K562 (cell line): Measurements from ENCODE around the gene TSPAN3. TPM values are rescaled to one million over a fixed set of nuclear protein-coding genes. Genes with fewer than 3 reads are reported as not detected.
A peak's percentile ranks its signal among the peaks of the same experiment; 100 is the strongest.

Source experiments
- CBFA2T2 ChIP-seq: fragments of 450-650 bp; conservative IDR thresholded peaks from 2 replicates; pipeline ENCODE4 v1.6.1; 2017; ENCODE audit warnings: mild to moderate bottlenecking
- ESRRA ChIP-seq: fragments of 450-650 bp; IDR thresholded peaks from 2 replicates; pipeline ENCODE4 v1.6.1; 2014; ENCODE audit warnings: low read depth, mild to moderate bottlenecking, moderate library complexity, borderline replicate concordance
- MAX ChIP-seq: sonication (generic); formaldehyde crosslinking; IDR thresholded peaks from 2 replicates; pipeline ENCODE4 v1.9.0; 2022; ENCODE audit warnings: mild to moderate bottlenecking, missing genetic modification reagents
- MTF1 ChIP-seq: fragments of 250-450 bp; sonication (Bioruptor Pico); IDR thresholded peaks from 2 replicates; pipeline ENCODE4 v1.9.0; 2021; ENCODE audit warnings: moderate library complexity, mild to moderate bottlenecking, inconsistent platforms, borderline replicate concordance
- RAD51 ChIP-seq: fragments of 450-650 bp; IDR thresholded peaks from 2 replicates; pipeline ENCODE4 v1.7.1; 2016; ENCODE audit warnings: low read depth, mild to moderate bottlenecking, borderline replicate concordance
- SMARCB1 ChIP-seq: IDR thresholded peaks from 2 replicates; pipeline ENCODE4 v1.6.1; 2011; ENCODE audit warnings: improper control_type of control experiment, low read depth; ENCODE audit not compliant: insufficient read length
- SP1 ChIP-seq: sonication (generic); formaldehyde crosslinking; IDR thresholded peaks from 2 replicates; pipeline ENCODE4 v1.8.1; 2022; ENCODE audit warnings: mild to moderate bottlenecking, missing genetic modification reagents
- TFE3 ChIP-seq: fragments of 450-650 bp; formaldehyde crosslinking; IDR thresholded peaks from 2 replicates; pipeline ENCODE4 v1.4.0; 2020; ENCODE audit warnings: mild to moderate bottlenecking, mixed read lengths
- TOE1 ChIP-seq, 2 experiments: fragments of 450-650 bp in 1 of 2; sonication (generic) in 1 of 2; formaldehyde crosslinking in 1 of 2; IDR thresholded peaks; 2 replicates each; pipeline versions ENCODE4 v1.7.1 to v1.8.0; 2016 to 2022; ENCODE audit warnings: borderline replicate concordance in 2 of 2, mild to moderate bottlenecking in 2 of 2, antibody characterized with exemption in 1 of 2, inconsistent platforms in 1 of 2, low read depth in 1 of 2, missing genetic modification reagents in 1 of 2, moderate library complexity in 1 of 2
- USF1 ChIP-seq: sonication (generic); formaldehyde crosslinking; IDR thresholded peaks from 2 replicates; pipeline ENCODE4 v1.9.0; 2022; ENCODE audit warnings: mild to moderate bottlenecking, missing genetic modification reagents
- ZNF77 ChIP-seq: fragments of 250-450 bp; sonication (Bioruptor Pico); IDR thresholded peaks from 2 replicates; pipeline ENCODE4 v1.5.0; 2020
- polyA plus RNA-seq, 8 experiments: library from polyadenylated mRNA; depleted of rRNA in 4 of 8; stranded (reverse) in 5 of 8; unstranded in 3 of 8; fragments of >200 nt; fragmentation: Nextera tagmentation in 2 of 8; fragmentation: Illumina TruSeq in 1 of 8; extraction: Ambion mirVana in 2 of 8; extraction: Trizol in 1 of 8; gene quantifications; 2 replicates each; pipeline versions ENCODE4 v1.2.1 to v1.2.3, GENCODE V29; 2011 to 2014; ENCODE audit warnings: inconsistent platforms in 1 of 8, missing spikeins in 1 of 8
- total RNA-seq, 7 experiments: library from RNA; depleted of rRNA in 6 of 7; stranded (reverse); fragments of >200 nt in 6 of 7; fragmentation: Illumina TruSeq in 2 of 7; extraction: Trizol in 2 of 7; gene quantifications; 2 replicates each; pipeline versions ENCODE4 v1.2.1 to v1.2.3, GENCODE V29; 2011 to 2021; ENCODE audit warnings: low replicate concordance in 1 of 7

Gene TSPAN3
- total and polyA plus RNA-seq, 9 of the 15 experiments (the other 6 are each of a cell fraction or from before 2014, with no cell fraction given): 14.3 to 144 (median 71.1) TPM

GRCh38 chr15:76991741-76992645 lies 78.9 kb downstream of the TSPAN3 start (continued):
- TF ChIP-seq RAD51 (peak; percentile 90), USF1 (CRISPR knock-in tag) (peak; percentile 85), MTF1 (CRISPR knock-in tag) (no peak), CBFA2T2 (peak; percentile 49), MAX (CRISPR knock-in tag) (peak; percentile 39; the same call in 1 of the 2 replicates), SP1 (CRISPR knock-in tag) (no peak), TOE1 (IDR thresholded peaks at IDR 0.05; ENCODE audit: borderline replicate concordance) (peak; percentile 85; the same call in 1 of the 2 replicates), TOE1 (CRISPR knock-in tag; IDR thresholded peaks at IDR 0.05; ENCODE audit: borderline replicate concordance, low read depth) (no peak), ESRRA (no peak), ZNF77 (CRISPR knock-in tag) (no peak), TFE3 (CRISPR knock-in tag) (peak; percentile 90), SMARCB1 (no peak)

Other genes starting within 250 kb of the TSPAN3 start
- 2.8 and 2.9 TPM in 2 replicates for gene SCAPER, start 165.8 kb downstream of the TSPAN3 start, total RNA-seq (2014; rRNA removed)
- 5.7 and 7.9 TPM in 2 replicates for gene SCAPER, start 165.8 kb downstream of the TSPAN3 start, total RNA-seq (2014; rRNA removed; fragmentation: Illumina TruSeq; extraction: Trizol)
- gene SCAPER, start 165.8 kb downstream of the TSPAN3 start, total RNA-seq (2015; rRNA removed; fragmentation: Illumina TruSeq; extraction: Trizol): 4.1 and 5.1 TPM in 2 replicates
- 5.0 and 7.3 TPM in 2 replicates for gene SCAPER, start 165.8 kb downstream of the TSPAN3 start, total RNA-seq (2021)
- 1.3 and 1.4 TPM in 2 replicates for gene SCAPER, start 165.8 kb downstream of the TSPAN3 start, polyA plus RNA-seq (2011; rRNA removed)
- 3.0 and 5.6 TPM in 2 replicates for gene SCAPER, start 165.8 kb downstream of the TSPAN3 start, polyA plus RNA-seq (2014; fragmentation: Illumina TruSeq; extraction: Trizol)
- gene SCAPER, start 165.8 kb downstream of the TSPAN3 start, polyA plus RNA-seq (2014; fragmentation: Nextera tagmentation; extraction: Ambion mirVana): 1 to 10 TPM; 3.0 to 3.2 TPM
- 1.4 and 5.9 TPM in 2 replicates for gene SCAPER, start 165.8 kb downstream of the TSPAN3 start, polyA plus RNA-seq (2014; rRNA removed)
- gene RCN2, start 139.4 kb downstream of the TSPAN3 start, total RNA-seq (2014; rRNA removed): 19.5 and 24.0 TPM in 2 replicates
- gene RCN2, start 139.4 kb downstream of the TSPAN3 start, total RNA-seq (2014; rRNA removed; fragmentation: Illumina TruSeq; extraction: Trizol): 56.3 and 58.4 TPM in 2 replicates
- gene RCN2, start 139.4 kb downstream of the TSPAN3 start, total RNA-seq (2015; rRNA removed; fragmentation: Illumina TruSeq; extraction: Trizol): 48.4 and 52.8 TPM in 2 replicates
- 33.6 and 34.3 TPM in 2 replicates for gene RCN2, start 139.4 kb downstream of the TSPAN3 start, total RNA-seq (2021)
- 45.7 and 59.8 TPM in 2 replicates for gene RCN2, start 139.4 kb downstream of the TSPAN3 start, polyA plus RNA-seq (2011; rRNA removed)
- 47.4 and 56.3 TPM in 2 replicates for gene RCN2, start 139.4 kb downstream of the TSPAN3 start, polyA plus RNA-seq (2014; fragmentation: Illumina TruSeq; extraction: Trizol)
- gene RCN2, start 139.4 kb downstream of the TSPAN3 start, polyA plus RNA-seq (2014; fragmentation: Nextera tagmentation; extraction: Ambion mirVana): 10 to 100 TPM; 20.9 to 26.3 TPM
- gene RCN2, start 139.4 kb downstream of the TSPAN3 start, polyA plus RNA-seq (2014; rRNA removed): 63.1 and 63.6 TPM in 2 replicates
- gene PSTPIP1, start 76.0 kb downstream of the TSPAN3 start, total RNA-seq (2014; rRNA removed): not detected in 2 replicates
- gene PSTPIP1, start 76.0 kb downstream of the TSPAN3 start, total RNA-seq (2014; rRNA removed; fragmentation: Illumina TruSeq; extraction: Trizol): not detected in 2 replicates
- gene PSTPIP1, start 76.0 kb downstream of the TSPAN3 start, total RNA-seq (2015; rRNA removed; fragmentation: Illumina TruSeq; extraction: Trizol): not detected in 2 replicates
- 0.58 TPM in 1 of 2 replicates, not detected in the other for gene PSTPIP1, start 76.0 kb downstream of the TSPAN3 start, total RNA-seq (2021)
- not detected in 2 replicates for gene PSTPIP1, start 76.0 kb downstream of the TSPAN3 start, polyA plus RNA-seq (2011; rRNA removed)
- gene PSTPIP1, start 76.0 kb downstream of the TSPAN3 start, polyA plus RNA-seq (2014; fragmentation: Illumina TruSeq; extraction: Trizol): not detected in 2 replicates
- not detected for gene PSTPIP1, start 76.0 kb downstream of the TSPAN3 start, polyA plus RNA-seq (2014; fragmentation: Nextera tagmentation; extraction: Ambion mirVana)
- gene PSTPIP1, start 76.0 kb downstream of the TSPAN3 start, polyA plus RNA-seq (2014; rRNA removed): not detected in 2 replicates